Smooth muscle cell (in vitro differentiated cells): ENCODE results near the gene RCOR2. TPM values are rescaled to one million over a fixed set of nuclear protein-coding genes. Genes with fewer than 3 reads are reported as not detected.

Experiments
- DNase-seq: peaks from one replicate; lab custom pipeline; 2025; ENCODE audit not compliant: unreplicated experiment; lab: John Stamatoyannopoulos, UW
- H2AFZ ChIP-seq: fragments of 200-600 bp; sonication (generic); 2 replicates; pipeline ENCODE4 v1.6.0; 2016; ENCODE audit warnings: antibody characterized with exemption, low read depth, mild to moderate bottlenecking
- H3F3A ChIP-seq: fragments of 200-600 bp; sonication (generic); 2 replicates; pipeline ENCODE4 v1.6.0; 2017; ENCODE audit warnings: antibody characterized with exemption, low read depth
- H3K27ac ChIP-seq: fragments of 200-600 bp; sonication (generic); 2 replicates; pipeline ENCODE4 v1.5.1; 2016; ENCODE audit warnings: low read depth, mild to moderate bottlenecking
- H3K27me3 ChIP-seq: fragments of 200-600 bp; sonication (generic); 2 replicates; pipeline ENCODE4 v1.6.1; 2016; ENCODE audit warnings: low read depth, mild to moderate bottlenecking
- H3K36me3 ChIP-seq: fragments of 200-600 bp; sonication (generic); 2 replicates; pipeline ENCODE4 v1.5.1; 2016; ENCODE audit warnings: low read depth
- H3K4me1 ChIP-seq: fragments of 200-600 bp; sonication (generic); 2 replicates; pipeline ENCODE4 v1.5.1; 2016; ENCODE audit warnings: low read depth
- H3K4me2 ChIP-seq: fragments of 200-600 bp; sonication (generic); 2 replicates; pipeline ENCODE4 v1.6.0; 2016; ENCODE audit warnings: mild to moderate bottlenecking
- H3K4me3 ChIP-seq: fragments of 200-600 bp; sonication (generic); 2 replicates; pipeline ENCODE4 v1.5.1; 2016; ENCODE audit warnings: mild to moderate bottlenecking
- H3K79me2 ChIP-seq: fragments of 200-600 bp; sonication (generic); 2 replicates; pipeline ENCODE4 v1.6.0; 2016; ENCODE audit warnings: low read depth, mild to moderate bottlenecking
- H3K9ac ChIP-seq: fragments of 200-600 bp; sonication (generic); 2 replicates; pipeline ENCODE4 v1.6.0; 2016; ENCODE audit warnings: low read depth
- H3K9me3 ChIP-seq: fragments of 200-600 bp; sonication (generic); replicated peaks from 2 replicates; pipeline ENCODE4 v1.5.1; 2016; ENCODE audit warnings: low read depth
- H4K20me1 ChIP-seq: fragments of 200-600 bp; sonication (generic); 2 replicates; pipeline ENCODE4 v1.6.0; 2016; ENCODE audit warnings: low read depth
- whole genome bisulfite sequencing: methylation state at CpG from one replicate; pipeline ENCODE4 v1.1.7; 2016; ENCODE audit warnings: low lambda C conversion rate; 5-methylcytosine and 5-hydroxymethylcytosine counted together
- polyA plus RNA-seq: library from polyadenylated mRNA; unstranded; fragments of >200 nt; fragmentation: Nextera tagmentation; extraction: Ambion mirVana; gene quantifications from 2 replicates; pipeline ENCODE4 v1.2.1, GENCODE V29; 2016
- total RNA-seq: library from RNA; depleted of rRNA; stranded (reverse); fragments of >200 nt; gene quantifications from 2 replicates; pipeline ENCODE4 v1.2.3, GENCODE V29; 2014
- TF ChIP-seq, protein P1 (sequence below): fragments of 200-600 bp; sonication (generic); IDR thresholded peaks from 2 replicates; pipeline ENCODE4 v1.5.1; 2017; ENCODE audit warnings: borderline replicate concordance, mild to moderate bottlenecking, antibody characterized with exemption; ENCODE audit not compliant: insufficient read depth, poor library complexity, severe bottlenecking

The RCOR2 gene
- total and polyA plus RNA-seq, 2 experiments from 2014 or later: 8.5 to 8.7 TPM

DNA sequence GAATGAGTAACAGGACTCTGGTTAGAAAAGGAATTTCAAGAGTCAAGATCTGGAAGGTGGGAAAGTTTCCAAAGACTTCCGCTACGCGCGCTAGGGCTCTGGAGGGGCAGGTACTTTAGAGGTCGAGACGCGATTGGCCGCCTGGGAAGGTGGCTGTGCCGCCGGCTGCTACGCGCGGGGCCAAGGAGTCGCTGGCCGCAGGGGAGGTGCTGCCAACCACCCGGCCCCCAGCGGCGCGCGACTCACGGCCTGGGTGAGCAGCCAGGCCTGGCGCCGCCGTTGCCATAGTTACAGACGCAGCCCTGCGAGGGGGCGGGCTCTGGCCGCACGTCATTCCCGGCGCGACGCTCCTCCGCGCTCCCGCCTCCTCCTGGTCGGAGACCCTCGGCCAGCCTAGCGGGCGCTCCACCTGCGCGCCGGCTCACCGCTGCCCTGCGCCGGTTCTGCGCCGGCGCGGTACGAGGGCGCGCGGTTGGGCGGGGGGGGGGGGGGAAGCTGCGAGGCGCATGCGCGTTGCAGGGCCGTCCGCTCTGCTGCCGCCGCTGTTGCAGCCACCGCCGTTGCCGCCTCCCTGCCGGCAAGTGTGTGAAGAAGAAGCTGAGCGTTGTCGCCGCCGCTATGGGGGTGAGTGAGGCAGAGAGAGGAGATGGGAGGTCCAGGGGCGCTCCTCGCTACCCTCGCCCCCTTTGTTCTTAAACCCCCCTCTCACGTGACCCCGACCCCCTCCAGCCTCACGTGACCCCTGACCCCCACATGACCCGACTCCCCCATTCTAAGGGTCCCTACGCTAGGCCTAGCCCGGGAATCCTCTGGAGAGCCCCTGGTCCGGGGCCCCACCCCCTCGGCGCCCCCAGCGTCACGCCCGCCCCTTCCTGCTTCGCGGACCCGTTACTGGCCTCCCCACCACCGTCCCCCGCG, 21.8 kb upstream of the RCOR2 start, which contains the start of gene NAA40:
NAA40 (plus strand) TSS at position 524 of the 918 bp plus-strand sequence; CDS start at position 619, 95 bp downstream.
- Histone ChIP-seq H3F3A (no peaks in the 10 kb centered on the region), H2AFZ (peak within 1 kb of the TSS; percentile 79), H3K36me3 (no peaks in the 10 kb centered on the region), H3K27ac (peak within 1 kb of the TSS; percentile 30), H3K79me2 (peaks cover 41% of the 10 kb centered on the region), H3K9me3 (no peaks in the 10 kb centered on the region), H4K20me1 (peaks cover 19% of the 10 kb centered on the region), H3K4me3 (peak within 1 kb of the TSS; percentile 87), H3K4me1 (peaks cover 5% of the 10 kb centered on the region), H3K9ac (peak within 1 kb of the TSS; percentile 80), H3K27me3 (no peaks in the 10 kb centered on the region), H3K4me2 (peak within 1 kb of the TSS; percentile 100)
- WGBS: under 1% methylated on average over 45 of the region's 92 CpGs
- DNase-seq: peak; percentile 98
- TF ChIP-seq, protein P1, sequence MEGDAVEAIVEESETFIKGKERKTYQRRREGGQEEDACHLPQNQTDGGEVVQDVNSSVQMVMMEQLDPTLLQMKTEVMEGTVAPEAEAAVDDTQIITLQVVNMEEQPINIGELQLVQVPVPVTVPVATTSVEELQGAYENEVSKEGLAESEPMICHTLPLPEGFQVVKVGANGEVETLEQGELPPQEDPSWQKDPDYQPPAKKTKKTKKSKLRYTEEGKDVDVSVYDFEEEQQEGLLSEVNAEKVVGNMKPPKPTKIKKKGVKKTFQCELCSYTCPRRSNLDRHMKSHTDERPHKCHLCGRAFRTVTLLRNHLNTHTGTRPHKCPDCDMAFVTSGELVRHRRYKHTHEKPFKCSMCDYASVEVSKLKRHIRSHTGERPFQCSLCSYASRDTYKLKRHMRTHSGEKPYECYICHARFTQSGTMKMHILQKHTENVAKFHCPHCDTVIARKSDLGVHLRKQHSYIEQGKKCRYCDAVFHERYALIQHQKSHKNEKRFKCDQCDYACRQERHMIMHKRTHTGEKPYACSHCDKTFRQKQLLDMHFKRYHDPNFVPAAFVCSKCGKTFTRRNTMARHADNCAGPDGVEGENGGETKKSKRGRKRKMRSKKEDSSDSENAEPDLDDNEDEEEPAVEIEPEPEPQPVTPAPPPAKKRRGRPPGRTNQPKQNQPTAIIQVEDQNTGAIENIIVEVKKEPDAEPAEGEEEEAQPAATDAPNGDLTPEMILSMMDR: no peak

DNA sequence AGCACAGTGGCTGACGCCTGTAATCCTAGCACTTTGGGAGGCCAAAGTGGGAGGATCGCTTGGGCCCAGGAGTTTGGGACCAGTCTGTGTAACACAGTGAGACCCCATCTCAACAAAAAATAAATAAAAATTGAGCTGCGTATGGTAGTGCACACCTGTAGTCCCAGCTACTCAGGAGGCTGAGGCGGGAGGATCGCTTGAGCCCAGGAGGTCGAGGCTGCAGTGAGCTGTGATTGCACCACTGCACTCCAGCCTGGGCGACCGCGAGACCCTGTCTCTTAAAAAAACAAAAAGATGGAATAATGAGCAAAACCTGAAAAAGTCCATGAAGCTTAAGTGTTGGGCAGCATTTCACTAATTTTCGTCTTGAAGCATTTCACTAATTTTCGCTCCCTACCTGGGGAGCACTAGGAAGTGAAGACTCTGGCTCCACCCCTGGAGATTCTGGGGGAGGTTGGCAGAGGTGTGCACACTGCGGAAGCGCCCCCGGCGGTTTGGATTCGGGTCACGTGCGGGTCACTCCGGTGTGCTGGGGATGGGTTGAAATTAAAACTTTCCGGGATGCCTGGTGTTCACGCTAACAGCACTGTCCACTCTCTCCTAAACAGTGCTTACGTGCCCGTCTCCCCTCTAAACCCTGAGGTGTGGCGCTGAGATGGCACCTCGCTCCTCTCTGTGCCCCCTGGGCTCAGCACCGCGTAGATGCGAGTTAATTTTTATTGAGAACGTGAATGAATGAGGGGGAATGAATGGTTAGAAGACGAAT, 20.9 kb upstream of the RCOR2 start:
- H3K79me2 ChIP-seq: peaks cover 33% of the 10 kb centered on the region
- H3K36me3 ChIP-seq: no peaks in the 10 kb centered on the region
- no peak for DNase-seq
- no peaks in the 10 kb centered on the region for H3K27me3 ChIP-seq
- peaks cover 11% of the 10 kb centered on the region for H4K20me1 ChIP-seq
- H3K27ac ChIP-seq: peak overlapping the region; percentile 30
- H3K9me3 ChIP-seq: no peaks in the 10 kb centered on the region
- no peaks in the 10 kb centered on the region for H3F3A ChIP-seq
- peak overlapping the region; percentile 68 for H2AFZ ChIP-seq
- TF ChIP-seq, protein P1: no peak
- peak overlapping the region; percentile 100 for H3K4me2 ChIP-seq
- peak overlapping the region; percentile 11 for H3K9ac ChIP-seq
- WGBS: 29% methylated on average over 30 of the region's 30 CpGs
- peak overlapping the region; percentile 87 for H3K4me3 ChIP-seq
- peaks cover 5% of the 10 kb centered on the region for H3K4me1 ChIP-seq

DNA sequence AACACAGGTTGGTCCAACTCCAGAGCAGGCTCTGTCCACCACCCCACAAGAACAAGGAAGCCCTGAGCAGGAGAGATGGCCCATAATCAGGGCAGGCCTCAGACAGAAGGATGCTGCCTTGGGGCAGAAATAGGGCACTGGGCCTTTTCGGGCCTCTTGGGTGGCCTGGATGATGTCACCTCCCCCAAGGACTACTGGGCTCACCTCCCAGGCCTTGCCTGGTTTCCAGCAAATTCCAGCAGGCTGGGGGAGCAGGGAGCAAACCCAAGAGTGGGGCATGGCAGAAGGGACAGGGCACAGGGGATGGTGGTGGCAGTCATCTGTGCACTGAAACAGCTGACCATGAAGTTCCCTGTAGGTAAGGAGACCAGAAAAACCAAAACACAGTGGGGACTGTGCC, 16.5 kb upstream of the RCOR2 start:
- Histone ChIP-seq H3K4me1 (no peaks in the 10 kb centered on the region), H3K9ac (no peak overlapping the region), H4K20me1 (no peaks in the 10 kb centered on the region), H2AFZ (no peak overlapping the region), H3K36me3 (no peaks in the 10 kb centered on the region), H3K27me3 (no peaks in the 10 kb centered on the region), H3K4me3 (no peak overlapping the region), H3K79me2 (no peaks in the 10 kb centered on the region), H3K9me3 (no peaks in the 10 kb centered on the region), H3K27ac (no peak overlapping the region), H3K4me2 (no peak overlapping the region), H3F3A (no peaks in the 10 kb centered on the region)
- WGBS: 76% methylated on average over 1 of the region's 1 CpG
- no peak for DNase-seq
- TF ChIP-seq, protein P1: no peak
